HG03442 (cell line): ENCODE measurements around the gene ELP2.
"Not testable (repeated sequence)": the region's sequence is repeated elsewhere in the genome, so short reads cannot be mapped to it uniquely, and the experiment has no call there.

Source experiments
- ATAC-seq: cut with Tn5 transposase; IDR thresholded peaks from one replicate; pipeline ENCODE4 v1.9.1; 2021; ENCODE audit warnings: mild to moderate bottlenecking, moderate library complexity; ENCODE audit not compliant: unreplicated experiment

Gene ELP2, protein sequence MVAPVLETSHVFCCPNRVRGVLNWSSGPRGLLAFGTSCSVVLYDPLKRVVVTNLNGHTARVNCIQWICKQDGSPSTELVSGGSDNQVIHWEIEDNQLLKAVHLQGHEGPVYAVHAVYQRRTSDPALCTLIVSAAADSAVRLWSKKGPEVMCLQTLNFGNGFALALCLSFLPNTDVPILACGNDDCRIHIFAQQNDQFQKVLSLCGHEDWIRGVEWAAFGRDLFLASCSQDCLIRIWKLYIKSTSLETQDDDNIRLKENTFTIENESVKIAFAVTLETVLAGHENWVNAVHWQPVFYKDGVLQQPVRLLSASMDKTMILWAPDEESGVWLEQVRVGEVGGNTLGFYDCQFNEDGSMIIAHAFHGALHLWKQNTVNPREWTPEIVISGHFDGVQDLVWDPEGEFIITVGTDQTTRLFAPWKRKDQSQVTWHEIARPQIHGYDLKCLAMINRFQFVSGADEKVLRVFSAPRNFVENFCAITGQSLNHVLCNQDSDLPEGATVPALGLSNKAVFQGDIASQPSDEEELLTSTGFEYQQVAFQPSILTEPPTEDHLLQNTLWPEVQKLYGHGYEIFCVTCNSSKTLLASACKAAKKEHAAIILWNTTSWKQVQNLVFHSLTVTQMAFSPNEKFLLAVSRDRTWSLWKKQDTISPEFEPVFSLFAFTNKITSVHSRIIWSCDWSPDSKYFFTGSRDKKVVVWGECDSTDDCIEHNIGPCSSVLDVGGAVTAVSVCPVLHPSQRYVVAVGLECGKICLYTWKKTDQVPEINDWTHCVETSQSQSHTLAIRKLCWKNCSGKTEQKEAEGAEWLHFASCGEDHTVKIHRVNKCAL

DNA sequence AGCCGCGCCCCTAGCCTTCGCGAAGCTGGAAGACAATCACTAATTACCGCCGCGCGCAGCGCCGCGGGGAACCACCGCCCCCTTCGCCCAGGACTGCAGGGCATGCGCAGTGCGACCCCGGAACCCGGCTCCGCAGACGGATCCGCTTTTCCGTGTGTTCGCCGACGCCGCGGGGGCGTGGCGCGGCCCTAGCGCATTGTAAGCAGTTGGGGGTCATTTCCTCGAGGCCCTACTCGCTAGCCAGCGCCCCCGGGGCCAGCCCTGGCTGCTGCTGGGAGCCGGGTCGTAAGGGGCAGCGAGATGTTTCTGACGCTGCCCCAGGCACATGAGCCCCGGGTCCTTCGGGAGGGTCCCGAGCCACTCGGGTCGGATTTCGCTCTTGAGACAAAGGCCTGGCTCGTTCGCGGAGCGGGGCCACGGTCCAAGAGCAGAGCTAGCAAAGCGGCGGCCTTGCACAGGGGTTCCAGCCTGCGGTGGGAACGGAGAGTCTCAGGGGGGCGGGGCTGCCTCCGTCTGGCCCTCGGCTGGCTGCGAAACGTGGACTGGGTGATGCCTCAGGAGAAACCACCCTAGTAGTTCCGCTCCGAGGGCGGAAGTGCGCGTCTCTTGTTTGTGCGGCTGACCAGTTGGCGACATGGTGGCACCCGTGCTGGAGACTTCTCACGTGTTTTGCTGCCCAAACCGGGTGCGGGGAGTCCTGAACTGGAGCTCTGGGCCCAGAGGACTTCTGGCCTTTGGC is at the start of gene ELP2, which contains the start of gene SLC39A6:
Gene ELP2, plus strand, starts transcription at position 600 of the 739 bp plus-strand sequence. Its CDS starts 35 bp downstream, at position 635.
Gene SLC39A6, minus strand, starts transcription at position 41 of the 739 bp plus-strand sequence. CDS start 2,333 bp downstream, outside the sequence.
- peak; percentile 86 for ATAC-seq

DNA sequence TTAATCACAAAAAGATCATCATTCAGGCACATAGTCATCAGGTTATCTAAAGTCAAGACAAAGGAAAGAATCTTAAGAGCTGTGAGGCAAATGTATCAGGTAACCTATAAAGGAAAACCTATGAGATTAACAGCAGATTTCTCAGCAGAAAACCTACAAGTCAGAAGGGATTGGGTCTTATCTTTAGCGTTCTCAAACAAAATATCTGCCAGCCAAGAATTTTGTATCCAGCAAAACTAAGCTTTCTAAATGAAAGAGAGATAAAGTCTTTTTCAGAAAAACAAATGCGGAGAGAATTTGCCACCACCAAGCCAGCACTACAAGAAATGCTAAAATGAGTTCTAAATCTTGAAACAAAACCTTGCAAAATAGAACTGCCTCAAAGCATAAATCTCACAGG is 48.6 kb upstream of the ELP2 start:
- not testable (repeated sequence) for ATAC-seq

DNA sequence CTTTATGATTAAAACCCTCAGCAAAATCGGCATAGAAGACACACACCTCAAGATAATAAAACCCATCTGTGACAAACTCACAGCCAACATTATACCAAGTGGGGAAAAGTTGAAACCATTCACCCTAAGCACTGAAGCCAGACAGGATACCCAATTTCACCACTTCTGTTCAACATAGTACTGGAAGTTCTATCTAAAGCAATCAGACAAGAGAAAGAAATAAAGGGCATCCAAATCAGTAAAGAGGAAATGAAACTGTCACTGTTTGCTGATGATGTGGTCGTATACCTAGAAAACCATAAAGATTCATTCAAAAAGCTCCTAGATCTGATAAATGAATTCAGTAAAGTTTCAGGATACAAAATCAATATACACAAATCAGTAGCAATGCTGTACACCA is 46.0 kb upstream of the ELP2 start:
- ATAC-seq: no peak

DNA sequence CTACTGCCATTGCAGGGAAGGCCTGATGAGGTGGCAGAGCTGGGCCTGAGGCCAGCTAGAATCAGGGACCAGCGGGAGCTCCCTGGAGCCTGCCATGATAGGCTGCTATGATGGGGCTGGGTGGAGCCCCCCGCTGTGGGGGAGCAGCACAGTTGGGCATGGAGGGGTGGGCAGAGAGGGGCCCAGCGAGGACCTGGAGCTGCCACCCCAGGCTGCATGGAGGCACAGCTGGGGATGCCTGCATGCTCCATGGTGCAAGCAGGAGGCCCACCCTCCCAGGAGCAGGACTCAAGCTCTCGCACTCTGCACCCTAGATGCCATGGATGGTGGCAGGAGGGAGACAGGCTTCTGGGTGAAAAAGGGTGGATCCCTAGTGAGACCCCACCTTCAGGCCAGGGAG is 44.5 kb upstream of the ELP2 start:
- no peak for ATAC-seq

DNA sequence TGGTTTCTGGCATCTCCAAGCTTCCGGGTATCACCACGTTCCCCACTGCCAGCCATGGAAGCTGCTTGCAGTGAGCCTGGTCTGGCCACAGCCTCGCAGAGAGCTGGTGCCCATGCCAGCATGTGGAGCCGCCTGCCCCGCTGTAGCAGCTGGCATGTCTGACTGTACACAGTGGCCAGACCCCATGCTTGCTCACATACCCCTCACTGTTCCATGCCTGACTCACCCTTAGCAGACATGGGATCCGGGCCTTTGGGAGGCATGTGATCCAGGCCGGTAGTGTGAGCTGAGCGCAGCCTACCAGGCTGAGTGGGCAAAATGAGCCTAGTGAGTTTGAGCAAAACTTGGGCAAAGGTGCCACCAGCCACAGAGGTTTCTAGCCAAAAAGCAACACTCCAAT is 43.5 kb upstream of the ELP2 start:
- no peak for ATAC-seq

DNA sequence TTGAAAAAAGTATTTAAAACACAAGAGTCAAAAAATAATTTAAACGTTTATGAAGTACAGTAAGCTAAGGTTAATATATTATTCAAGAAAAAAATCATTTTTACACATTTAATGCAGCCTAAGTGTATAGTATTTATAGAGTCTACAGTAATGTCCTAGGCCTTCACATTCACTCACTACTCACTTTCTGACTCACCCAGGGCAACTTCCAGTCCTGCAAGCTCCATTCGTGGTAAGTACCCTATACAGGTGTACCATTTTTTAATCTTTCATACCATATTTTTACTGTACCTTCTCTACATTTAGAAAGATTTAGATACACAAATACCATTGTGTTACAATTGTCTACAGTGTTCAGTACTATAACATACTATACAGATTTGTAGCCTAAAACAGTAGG is 41.4 kb upstream of the ELP2 start:
- no peak for ATAC-seq

DNA sequence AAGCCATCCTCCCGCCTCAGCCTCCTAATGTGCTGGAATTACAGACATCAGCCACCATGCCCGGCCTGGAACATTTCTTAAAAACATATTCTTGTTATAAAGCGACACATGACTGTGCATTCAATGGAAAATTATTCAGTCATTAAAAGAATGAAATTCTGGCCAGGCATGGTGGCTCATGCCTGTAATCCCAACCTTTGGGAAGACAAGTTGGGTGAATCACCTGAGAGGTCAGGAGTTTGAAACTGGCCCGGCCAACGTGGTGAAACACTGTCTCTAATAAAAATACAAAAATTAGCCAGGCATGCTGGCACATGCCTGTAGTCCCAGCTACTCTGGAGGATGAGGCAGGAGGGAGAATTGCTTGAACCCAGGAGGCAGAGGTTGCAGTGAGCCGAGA is 40.7 kb upstream of the ELP2 start:
- no peak for ATAC-seq

DNA sequence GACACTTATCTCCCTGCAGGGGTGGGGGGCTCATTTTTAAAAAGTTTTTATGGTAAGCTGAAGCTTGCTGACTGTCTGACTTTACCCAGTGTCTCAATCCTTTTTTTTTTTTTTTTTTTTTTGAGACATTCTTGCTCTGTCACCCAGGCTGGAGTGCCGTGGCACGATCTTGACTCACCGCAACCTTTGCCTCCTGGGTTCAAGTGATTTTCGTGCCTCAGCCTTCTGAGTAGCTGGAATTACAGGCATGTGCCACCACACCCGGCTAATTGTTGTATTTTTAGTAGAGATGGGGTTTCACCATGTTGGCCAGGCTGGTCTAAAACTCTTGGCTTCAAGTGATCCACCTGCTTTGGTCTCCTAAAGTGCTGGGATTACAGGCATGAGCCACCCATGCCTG is 37.6 kb upstream of the ELP2 start:
- not testable (repeated sequence) for ATAC-seq

DNA sequence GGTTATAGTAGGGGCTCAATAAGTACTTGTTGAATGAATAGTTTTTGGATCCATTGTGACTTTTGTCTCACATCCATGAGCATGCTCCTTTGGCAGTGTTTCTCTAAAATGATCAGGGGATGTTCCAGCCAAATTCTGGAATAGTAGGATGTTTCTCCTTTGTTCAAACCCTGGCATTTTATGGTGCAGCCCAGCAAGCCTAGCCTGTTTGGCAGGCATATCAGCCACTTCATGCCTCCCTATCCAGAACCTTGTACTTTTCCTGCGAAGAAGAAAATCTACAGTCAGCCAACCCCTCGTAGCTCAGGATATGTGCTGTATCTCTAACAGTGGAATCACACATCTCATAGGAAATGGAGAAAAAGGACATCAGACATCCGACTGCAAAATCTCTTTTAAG is 35.3 kb upstream of the ELP2 start:
- no peak for ATAC-seq

DNA sequence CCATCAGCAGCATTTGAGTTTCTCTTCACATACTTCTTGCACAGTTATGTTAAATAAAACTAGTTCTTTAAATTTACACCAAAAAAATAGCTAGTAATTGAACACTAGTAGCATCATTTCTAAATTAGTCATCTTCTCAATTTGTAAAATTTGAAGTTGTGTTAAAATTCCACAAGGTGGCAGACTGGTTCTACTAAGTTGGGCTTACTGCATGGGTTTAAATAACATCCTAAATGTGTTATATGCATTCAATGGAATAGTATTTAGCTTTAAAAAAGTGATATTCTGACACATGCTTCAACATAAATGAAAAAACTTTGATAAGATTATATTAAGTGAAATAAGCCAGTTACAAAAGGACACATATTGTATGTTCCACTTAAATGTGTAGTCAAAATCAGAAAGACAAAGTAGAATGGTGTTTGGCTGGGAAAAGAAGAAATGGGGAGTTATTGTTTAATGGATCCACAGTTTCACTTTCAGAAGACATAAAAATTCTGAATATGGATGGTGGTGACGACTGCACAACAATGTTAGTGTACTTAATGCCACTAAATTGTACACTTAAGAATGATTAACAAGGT is 33.7 kb upstream of the ELP2 start:
- ATAC-seq: no peak

DNA sequence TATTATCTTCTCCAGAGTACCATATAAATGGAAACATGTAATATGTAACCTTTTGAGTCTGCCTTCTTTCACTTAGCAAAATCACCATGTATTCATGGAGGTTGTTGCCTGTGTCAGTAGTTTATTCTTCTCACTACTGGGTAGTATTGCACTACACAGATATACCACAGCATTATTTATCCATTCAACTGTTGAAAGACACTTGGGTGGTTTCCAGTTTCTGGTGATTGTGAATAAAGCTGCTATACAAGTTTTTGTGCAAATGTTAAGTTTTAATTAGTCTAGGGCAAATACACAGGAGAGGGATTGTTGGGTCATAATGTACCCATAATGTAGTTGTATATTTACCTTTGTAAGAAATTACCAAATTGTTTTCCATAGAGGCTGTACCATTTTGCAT is 32.7 kb upstream of the ELP2 start:
- no peak for ATAC-seq

DNA sequence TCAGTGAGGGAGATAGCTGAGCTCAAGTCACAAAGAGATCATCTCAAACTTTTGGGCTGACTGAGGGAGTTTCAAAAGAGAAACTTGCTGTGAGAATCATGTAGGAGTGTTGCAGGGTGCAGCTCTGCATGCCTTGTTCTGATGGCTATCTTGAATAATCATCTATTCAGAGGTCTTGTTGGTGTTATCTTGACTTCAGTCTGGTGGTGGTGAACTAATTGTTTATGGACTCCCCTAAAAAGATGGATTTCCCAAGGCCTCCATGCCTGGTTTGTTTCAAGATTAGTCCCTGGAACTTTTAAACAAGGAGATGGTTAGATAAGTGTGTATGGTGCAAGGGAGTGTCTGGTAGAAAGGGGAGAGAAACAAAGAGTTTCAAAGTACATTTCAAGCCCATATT is 30.4 kb upstream of the ELP2 start:
- ATAC-seq: no peak

DNA sequence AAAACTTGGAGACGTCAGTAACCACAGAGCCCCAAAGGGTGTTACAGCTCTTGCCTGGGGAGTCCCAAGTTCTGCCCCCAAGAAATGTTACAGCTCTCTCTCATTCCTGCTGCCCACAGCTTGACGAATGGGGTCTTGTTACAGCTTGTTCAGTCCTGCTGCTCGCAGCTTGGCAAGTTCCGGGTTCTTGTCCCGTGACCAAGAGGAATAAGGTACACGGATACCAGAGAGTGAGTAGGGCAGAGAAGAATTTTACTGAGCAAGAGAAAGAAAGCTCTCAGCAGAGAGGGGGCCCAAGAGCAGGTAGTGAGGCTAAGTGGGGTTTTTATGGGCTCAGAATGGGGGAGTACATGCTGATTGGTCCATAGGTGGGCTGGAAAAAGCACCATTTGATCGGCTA is 27.8 kb upstream of the ELP2 start:
- ATAC-seq: no peak

DNA sequence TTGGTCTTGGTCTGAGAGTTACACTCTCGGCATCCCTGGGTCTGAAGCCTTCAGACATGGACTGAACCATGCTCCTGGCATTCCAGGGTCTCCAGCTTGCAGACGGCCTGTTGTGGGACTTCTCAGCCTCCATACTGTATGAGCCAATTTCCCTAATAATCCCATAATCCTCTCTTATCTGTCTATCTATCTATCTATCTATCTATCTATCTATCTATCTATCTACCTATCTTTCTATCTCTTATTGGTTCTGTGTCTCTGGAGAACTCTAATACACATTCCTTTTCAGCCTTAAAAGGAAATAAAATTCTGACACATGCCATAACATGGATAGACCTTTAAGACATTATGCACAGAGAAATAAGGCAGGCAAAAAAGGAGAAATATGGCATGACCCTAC is 24.9 kb upstream of the ELP2 start:
- ATAC-seq: no peak

DNA sequence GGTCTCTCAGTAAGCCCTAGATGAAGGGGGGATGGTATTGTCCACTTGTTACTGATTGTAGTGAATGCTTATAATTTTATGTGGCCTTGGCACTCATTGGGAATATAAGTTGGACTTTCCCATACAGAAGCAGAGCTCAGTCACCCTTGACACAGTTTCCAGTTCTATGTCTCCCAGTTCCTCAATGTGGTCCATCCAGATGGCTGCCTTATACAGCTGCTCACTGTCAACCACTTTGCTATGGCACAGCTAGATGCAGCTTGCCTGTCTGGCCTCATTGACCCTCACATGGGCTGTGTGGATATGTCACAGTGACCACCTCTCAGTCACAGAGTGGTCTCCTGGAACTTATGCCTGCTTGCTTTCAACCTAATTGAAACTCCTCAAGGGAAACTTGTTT is 22.2 kb upstream of the ELP2 start:
- ATAC-seq: no peak

DNA sequence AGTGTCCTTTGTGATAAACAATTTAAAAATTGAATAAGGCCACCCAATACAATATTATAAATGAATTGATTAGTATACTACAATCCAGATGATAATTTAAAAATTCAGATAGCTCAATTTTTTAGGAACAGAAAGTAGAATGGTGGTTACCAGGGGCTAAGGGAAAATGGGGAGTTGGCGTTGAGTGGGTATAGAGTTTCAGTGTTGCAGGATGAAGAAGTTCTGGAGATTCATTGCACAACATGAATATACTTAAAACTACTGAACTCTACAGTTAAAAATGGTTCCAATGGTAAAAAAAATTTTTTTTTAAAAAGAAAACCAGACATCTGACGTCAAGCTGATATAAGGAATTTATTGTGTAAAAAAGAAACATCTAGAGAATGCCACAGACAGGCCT is 21.5 kb upstream of the ELP2 start:
- no peak for ATAC-seq

DNA sequence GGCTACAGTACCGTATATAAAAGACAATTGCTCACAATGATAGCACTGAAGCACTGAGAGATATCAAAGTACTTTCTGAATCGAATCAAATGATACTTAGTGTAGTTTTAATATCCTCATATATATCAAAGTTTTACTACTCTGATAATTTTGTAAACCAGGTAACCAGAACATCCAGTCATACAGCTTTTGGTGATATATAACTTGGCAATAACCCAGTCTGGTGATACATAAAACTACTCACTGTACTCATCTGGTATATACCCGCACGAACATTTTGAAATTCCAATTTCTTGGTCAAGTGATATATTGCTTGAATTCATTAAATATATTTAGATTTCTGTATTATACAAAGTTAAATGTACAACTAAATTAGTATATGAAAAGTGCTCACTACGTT is 21.1 kb upstream of the ELP2 start:
- no peak for ATAC-seq

DNA sequence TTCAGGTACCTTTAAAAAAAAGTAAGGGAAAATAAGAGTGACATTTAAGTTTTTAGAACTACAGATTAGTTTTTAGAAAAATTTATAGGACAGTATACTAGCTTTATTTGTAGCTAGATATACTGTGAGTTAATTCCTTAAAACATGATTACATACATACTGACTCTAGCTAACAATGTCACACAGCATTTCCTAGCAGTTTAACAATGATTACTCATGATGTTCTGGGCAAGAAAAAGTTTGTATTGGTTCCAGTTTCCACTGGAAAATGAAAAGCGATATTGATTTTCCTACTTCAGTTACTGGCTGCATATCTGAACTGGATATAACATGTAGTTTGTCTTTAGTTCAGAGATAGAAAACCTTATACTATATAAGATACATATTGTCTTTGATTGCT is 20.0 kb upstream of the ELP2 start:
- ATAC-seq: no peak

DNA sequence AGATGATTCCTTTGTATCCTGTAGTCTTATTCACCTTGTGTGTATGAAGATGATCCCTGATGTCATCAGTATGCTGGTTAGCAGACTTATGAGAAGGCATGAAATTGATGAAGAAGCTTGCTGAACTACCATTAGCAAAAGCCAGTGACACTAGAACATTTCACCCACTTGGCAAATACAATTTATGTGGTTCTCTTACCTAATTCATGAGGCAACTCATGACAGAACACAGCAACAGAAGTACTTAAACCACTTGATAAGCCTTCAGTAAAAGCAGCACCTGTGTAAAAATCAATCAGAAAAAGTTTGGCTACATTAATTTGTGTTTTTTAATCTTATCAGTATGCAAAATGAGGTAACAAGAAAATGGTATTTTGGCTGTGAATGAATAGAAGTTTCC is 17.4 kb upstream of the ELP2 start:
- ATAC-seq: no peak

DNA sequence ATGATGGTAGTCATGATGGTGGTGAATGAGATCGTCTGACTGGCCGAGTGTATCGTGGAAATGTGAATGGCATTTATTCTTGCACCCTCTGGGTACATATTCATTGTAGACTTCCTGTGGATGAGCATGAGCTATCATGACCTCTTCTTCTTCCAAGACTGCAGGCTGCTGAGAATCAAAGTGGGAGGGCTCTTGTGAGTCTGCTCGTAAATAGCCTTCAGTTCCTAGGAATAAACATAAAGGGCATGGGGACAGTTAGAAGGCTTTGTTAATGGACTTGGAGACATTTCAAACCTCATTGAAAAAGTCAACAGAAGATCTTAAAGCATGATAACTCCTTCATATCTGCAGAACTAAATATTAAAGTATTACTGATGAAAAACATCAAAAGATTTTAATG is 15.4 kb upstream of the ELP2 start:
- no peak for ATAC-seq

DNA sequence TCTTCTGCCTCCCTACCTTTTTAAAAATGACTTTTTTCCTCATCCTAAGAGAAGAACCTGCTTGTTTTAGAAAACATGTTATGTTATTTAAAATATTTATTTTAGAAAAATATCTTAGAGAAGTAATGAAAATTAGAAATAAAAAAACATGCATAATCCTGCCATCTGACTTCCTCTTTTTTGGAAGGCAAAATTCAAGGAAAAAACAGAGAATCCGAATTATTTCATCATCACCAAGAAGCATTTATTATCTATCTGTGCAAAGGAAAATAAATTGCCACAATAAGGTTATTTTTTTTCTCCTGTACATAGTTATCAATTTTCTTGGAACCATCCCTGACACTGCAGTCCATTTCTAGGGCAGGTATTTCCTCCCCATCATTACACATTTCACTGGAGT is 15.0 kb upstream of the ELP2 start:
- no peak for ATAC-seq
